GM18511 (cell line): ENCODE measurements around the gene TNIK.

Experiments used
- ATAC-seq: cut with Tn5 transposase; IDR thresholded peaks from one replicate; pipeline ENCODE4 v1.9.1; 2021; ENCODE audit warnings: mild to moderate bottlenecking, moderate library complexity; ENCODE audit not compliant: unreplicated experiment

Gene TNIK

DNA sequence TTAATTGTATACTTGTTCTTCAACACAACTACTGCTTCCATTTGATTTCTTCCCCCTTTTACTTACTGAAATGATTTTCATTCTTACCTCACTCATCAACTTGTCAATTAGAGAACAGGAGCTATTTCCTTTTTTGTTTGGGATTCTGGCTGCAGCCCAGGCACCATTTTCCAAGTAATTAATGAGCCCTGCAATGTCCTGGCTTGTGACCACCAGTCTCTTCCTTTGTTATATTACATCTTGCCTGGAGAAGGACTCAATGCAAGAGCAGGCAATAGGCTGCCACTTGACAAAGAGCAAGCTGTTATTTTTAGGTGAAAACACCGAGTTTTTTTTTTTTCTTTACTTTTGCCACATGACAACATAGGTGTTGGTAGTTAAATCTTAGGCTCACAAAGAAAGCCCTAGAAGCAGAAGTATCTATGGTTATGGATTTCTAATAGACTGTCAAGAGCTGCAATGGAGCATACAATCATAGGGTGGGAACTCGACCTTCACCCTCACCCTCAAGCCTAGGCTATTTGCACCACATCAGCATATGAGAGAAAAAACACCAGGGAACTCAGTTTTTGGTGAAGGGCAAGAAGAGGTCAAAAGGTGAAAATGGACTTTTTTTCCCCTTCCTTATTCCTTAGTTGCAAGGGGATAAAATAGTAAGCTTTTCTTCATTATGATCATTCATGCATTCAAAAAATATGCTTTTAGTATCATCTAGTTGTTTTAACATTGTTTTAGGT is 114.9 kb downstream of the TNIK start:
- ATAC-seq = no peak

DNA sequence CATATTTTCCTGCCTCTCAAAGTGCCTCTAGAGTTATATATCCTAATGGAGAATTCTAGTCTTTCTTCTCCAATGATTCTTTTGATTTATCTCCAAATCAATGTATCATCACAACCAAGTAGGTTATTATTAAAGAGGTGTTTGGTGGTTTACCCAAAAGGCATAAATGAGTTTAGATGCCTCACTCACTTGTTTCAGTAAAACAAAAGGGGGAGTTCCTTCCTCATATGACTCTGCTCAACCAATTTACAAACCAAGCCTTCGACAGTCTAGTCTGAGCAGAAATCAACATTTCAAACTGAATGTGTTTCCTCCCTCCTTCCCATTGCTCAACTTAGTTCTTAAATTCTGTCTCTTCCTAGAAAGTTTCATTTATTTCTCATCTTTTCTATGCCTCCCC is 116.5 kb downstream of the TNIK start:
- ATAC-seq = no peak

DNA sequence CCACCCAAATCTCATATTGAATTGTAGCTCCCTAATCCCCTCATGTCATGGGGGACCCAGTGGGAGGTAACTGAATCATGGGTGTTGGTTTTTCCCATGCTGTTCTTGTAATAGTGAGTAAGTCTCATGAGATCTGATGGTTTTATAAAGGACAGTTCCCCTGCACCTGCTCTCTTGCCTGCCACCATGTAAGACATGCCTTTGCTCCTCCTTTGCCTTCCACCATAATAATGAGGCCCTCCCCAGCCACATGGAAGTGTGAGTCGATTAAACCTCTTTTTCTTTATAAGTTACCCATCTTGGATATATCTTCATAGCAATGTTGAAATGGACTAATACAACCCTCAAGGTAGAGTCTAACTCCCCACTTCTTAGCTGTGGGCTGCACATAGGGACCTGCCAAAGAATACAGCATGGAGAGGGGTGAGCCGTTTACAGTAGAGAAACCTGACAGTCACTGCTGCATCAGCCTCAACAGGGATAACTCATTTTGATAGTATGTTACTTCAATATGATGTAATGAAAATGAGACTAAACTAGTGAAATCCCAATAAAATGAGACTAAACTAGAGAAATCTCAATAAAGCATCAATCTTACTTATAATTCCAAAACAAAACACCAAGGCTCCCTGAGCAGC is 117.3 kb downstream of the TNIK start:
- ATAC-seq = no peak

DNA sequence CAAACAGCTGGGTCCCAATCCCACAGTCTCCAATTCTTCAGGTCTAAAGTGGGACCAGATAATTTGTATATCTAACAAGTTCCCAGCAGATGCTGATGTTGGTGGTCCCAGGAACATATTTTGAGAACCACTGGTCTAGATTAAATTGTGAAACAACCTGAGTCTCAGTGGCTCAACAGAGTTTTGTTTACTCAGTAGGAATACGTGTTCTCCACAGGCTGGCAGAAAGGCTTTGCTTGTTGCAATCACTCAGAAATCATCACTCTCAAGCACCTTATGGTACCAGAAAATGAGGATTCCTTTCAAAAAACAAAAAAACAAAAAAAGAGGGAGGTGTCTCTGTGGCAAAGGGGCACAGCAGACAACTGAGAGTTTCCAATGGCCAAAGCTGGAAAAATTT is 118.0 kb downstream of the TNIK start:
- no peak for ATAC-seq

DNA sequence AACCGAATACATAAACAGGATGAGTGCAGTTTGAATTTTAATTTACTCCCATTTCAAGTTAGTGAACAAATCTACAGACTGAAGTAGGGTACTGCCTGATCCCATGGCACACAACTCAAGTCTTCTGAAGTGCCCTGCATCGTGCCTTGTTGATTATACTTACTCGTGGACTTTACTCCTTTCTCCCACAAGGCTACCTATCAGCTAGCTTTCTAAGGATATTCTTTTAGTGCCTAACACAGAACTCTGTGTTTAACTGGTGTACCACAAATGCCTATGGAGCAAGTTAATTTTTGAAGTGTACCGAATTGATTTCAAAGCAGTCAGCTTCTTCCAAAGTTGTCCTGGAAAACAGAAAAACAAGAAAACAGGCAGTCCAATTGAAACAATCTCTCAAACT is 119.8 kb downstream of the TNIK start:
- no peak for ATAC-seq

DNA sequence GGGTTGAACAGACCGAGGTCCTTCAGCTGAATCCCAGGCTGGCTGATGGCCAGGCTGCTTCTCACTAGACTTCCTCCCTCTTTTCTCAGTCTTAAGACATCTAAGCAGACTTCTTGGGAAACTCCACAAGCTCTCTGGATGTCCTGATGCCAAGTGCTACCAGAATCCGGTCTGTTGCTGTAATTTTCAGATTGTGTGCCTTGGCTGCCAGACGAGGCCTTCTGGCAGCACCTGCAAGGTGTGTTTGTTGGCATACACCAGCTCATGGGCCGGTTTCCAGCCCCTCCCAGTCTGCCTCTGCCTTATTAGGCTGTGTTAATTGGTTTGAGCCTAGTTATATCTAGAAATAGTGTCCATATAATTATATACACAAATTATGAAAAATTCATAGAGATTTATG is 120.6 kb downstream of the TNIK start:
- no peak for ATAC-seq

DNA sequence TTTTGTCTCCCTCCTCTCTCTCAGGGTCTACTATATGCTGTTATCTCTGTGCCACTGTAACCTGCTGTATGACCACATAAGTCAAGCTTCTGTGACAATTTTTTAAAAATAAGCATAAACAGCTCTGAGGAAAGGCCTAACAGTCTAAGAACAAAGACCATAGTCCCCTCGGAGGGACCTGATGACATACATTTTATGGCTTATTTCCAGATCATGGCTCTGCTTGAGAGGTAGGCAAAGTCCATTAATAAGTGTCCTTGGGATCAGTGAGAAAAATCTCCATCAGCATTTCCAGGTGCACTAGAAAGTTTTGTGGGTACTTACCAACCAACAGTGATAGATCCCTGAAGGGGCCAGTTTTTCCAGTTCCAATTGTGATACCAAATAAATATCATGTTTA is 123.8 kb downstream of the TNIK start:
- ATAC-seq = no peak

DNA sequence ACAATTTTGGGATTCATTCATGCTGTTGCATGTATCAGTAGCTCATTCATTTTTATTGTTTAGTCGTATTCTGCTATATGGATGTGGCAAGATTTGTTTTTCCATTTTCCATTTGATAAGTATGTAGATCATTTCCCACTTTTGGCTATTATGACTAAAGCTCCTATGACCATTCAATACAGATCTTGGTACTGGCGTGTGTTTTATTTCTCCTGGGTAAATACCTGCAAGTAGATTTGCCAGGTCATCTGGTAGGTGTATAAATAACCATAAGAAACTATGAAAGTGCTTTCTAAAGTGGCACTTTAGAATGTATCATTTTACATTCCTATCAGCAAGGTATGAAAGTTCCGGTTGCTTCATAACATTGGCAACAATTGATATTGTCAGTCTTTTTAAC is 124.6 kb downstream of the TNIK start:
- no peak for ATAC-seq

DNA sequence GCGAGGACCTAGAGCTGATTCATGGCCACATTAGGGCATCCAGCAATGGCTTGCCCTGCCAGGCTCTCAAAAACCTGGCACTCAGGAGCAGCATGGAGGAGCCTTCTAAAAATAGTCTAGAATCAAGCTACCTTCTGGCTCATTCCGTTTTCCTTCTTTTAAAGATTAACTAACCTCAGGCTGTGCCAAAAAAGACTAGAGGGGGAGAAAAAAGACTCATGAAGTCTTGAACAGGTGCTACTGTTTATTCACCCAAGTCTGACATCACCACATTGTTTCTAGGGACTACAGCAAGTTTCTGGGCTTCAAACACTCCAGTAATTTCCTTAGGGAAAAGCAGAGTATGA is 125.8 kb downstream of the TNIK start:
- no peak for ATAC-seq

DNA sequence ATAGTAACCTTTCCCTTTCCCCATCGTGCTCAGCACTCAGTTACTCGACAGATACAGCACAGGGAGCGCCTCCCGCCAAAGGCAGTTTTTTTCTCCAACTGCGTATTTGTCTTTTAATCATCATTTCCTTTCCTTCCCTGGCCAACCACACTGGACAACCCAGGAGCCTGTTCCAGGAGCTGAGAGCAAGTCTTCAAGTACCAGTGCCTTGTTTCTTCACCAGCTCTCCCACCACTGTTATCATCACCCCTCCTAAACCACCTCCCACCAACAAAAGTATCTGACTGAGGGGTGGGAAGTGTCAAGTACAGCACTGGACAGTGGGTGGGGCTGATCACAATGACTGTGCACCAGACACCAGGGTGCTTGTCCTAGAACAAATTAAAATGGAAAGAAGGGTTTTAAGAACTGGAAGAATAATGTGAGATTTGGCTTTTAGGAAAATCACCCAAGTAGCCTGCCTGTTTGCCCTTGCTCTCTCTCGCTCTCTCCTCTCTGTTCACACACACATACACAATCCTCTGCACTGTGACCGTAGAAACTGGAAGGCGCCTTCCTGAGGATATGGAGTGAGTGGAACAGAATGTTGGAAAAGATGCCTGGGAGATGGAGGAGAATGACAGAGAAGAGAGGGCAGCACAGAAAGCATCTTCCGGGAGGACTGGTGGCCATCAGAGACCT is 126.3 kb downstream of the TNIK start:
- ATAC-seq = no peak

DNA sequence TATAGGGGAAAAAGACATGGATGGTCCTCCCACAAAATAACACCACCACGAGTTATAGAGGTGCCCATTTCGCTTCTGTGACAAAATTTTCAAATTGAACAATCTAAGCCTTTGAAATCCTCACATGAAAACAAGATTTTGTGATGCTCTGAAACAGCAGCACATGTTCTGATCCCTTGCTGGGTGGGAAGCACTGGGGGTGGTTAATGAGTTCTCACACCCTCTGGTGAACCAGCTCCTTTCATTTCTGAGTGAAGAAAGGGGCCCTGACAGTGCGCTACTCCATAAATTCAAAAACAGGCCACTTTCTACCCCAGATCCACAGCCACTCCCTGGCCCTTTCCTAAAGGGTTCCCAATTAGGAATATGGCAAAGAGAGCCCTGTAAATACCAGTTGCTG is 129.3 kb downstream of the TNIK start:
- no peak for ATAC-seq

DNA sequence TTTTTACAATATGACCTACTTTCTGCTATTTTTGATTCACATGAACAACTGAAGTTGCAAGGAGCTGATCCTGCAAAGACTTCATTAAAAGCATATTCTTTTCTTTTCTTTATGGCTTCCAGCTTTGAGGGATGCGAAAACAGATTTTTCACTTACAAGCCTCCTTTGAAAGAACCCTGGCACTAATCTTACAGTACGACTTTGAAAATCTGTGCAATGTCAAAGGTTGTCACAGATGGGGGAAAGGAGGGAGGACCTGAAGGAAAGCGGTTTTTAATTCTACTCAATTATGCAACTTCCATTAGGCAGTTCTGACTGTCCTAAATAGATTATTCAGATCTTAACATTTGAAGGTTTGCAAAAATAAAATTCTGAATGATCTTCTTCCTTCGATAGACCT is 130.5 kb downstream of the TNIK start:
- ATAC-seq = no peak

DNA sequence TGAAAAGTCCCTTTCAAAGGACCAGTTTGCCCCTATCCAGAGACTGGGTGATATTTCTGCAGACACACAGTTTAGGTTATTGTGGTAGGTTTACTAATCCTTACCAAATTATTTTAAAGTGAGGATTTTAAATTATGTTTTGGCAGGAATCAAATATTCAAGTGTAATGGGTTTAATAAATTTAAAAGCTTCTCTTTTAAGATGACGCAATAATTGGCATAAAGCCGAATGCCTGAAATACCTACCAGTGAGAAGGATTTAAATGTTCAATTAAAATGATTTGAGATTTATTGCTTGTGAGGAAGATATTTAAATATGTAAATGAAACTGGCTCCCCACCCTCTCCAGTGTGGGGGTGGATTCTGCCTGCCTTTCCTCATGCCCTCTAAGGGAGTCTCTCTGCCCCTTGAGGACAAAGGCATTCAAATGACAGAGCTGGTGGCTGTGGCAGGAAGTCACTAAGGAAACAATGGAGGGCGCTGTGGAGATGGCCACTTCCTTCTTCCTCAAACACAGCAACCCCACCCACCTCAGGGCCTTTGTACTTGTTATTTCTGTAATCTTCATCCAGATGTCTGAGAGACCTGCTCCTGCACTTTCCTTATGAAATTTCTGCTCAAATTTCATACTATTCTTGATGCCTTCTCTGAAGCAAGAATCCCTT is 131.7 kb downstream of the TNIK start:
- no peak for ATAC-seq

DNA sequence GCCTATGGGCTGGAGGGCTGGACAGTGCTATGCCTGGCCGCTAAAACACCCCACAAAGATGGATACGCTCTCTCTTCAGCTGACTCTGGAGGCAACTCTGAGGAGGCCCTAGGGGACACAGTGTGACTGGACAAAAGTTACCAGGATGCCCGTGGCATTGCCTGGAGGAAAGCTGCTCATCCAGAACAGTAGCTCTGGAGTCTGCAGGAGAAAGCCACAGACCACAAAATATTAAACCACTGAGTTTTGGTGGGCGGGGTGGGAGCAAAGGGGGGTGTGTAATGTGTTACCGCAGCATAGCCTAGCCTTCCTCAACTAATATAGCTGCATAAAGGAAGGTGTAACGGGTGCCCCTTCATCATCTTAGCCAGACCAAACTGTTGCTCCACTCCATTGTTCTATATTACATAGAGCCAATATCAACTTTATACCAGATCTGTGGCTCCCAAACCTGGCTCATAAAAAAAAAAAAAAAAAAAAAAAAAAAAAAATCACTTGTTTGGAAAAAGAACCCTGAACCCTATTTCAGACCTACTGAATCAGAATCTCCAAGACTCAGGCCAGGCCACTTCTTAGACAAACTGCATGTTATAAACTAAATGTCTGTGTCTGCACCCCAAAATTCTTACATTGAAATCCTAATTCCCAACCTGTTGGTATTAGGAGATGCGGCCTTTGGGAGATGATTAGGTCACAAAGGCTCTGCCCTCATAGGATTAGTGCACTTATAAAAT is 132.6 kb downstream of the TNIK start:
- no peak for ATAC-seq

DNA sequence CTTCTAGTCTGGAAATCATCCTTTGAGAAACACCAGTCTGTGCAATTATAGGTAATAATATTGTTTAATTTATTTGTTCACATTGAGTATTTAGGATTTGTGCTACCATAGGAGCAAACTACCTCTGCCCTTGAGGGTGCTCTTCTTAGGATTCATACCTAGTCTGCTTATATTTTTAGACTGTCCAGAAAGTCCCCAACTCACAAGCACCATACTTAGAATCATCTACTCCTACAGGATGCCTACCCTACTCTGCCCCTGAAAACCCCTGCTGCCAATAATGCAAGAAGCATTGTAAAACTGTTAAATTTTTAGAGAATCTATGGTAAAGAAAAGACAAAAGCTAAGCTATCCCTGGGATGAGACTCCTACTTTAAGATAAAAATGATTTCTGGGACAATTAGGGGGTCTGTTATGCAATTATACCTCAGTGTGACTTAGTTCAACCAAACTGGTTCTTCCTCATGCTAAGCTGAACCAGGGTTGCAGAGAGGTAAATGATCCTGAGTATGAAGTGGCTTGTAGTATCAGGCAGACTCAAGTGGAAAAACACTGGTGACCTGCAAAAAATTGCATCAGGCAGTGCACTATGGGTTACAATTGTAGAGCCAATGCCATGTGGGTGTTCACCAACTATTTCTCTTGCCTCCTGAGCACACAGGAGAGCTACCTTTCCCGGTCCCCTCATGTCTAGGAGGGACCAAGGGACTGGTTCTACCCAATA is 133.3 kb downstream of the TNIK start:
- ATAC-seq = no peak

DNA sequence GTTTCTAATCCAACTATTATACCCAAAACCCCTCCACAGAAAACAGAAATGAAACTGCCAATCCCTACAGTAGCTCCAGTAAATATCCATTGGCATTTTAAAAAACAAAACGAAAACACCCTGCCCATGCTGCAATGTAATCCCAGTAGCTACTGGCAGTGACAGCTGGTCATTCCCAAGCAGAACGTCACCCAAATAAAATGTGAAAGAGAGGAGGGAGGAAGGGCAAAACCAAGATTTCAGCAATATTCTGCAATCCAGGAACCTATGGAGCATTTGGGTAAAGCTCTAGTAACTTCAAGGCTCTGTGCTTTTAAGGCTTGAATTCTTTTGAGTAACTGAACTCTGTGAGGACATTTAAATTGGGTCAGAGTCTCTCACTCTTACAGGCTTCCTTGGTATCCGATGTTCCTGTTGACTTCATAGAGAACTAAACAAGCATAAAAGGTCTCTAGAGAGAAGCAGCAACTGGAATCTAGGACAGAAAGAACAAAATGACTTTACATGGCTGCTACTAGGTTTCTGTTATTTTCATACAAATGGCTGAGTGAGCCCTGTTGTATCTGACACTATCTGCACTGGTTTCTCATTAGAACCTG is 136.2 kb downstream of the TNIK start:
- no peak for ATAC-seq

DNA sequence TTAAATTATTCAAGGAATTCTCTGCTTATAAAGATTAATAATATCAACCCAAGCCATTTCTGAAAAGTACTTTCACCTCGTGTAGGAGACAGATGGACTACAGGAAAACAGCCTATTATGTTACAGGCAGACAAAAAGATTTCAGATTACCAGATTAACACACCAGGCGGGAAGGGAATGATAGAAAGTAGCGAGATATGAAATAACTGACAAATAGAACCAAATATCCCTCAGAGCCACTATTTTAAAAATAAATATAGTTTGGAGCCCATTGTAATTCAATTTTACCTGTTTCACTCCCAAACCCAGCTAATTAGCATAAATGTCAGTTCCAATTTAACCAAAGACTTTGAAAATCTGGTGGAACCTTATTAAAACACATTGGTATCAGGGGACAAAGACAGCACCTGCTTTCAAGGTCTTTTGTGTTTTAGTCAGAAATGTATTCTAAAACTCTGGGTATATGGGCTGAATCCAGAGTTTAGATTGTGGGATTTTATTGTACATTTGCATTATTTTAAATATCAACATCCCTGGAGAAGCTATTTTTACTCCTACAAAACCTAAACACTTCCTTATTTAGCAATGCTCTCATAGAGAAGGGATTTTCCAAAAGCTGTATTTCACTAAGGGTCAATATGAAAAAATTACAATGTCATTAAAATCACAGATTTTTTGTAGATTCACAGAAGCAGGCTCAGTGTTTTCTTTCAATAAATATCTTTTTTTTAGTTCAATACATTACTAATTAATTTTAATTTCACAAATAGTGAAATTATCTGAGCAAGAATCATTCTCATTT is 138.4 kb downstream of the TNIK start:
- no peak for ATAC-seq

DNA sequence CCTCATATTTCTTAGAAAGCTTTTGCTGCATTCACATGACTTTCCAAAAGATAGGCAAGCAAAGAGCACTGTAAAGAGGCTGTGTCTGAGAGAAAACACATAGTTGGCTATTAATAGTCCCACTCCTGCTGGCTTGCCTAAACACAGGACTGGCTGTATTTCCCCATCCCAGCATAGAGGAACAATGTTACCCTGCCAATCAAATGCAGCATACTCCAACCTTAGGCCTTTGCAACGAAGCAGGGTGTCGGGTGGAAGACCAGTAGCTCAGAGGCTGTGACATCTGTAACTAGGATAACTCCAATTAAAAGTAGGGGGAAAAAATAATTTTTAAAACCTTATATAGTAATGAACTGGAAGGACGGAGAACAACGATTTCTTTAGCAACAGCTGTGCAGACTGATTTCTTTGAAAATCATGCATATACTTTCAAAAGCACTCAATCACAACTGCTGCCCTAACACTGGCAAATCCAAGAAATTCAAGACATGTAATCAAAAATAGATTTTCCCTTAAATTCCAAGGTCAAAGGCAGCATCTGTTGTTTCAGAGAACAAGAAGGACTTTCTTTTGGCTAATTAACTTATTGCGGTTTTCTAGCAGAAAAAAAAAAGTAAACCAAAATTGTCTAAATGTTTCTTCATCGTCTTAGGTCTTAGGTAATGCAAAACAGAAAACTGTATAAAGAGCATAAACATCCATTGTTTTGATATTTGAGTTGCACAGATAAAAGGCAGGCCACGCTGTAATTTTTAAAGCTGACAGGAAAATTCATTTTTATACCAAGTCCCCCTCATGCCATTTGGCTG is 139.3 kb downstream of the TNIK start:
- ATAC-seq = no peak

DNA sequence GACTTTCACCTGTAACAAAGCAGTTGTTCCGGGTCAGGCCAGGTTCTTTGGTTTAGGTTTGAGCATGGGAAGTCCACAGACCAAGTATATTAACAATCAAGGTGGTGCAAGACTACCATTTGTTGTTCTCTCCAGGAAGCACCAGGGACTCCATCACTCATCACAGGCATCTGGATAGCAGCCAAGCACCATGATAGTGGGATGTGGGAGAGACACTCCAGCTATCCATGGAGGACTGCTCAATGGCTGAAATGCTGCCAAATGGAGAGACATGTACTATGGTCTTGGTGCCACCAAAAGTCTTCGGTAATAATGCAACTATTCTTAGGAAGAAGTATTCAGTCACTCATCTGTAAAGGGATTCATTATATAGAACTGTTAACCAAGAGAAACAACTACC is 143.0 kb downstream of the TNIK start:
- no peak for ATAC-seq
